ENCODE measurements around the gene KCNE4.

- TF ChIP-seq CTCF (conservative IDR thresholded peaks at IDR 0.05; ENCODE audit: low read length) (no peak), EZH2phosphoT487 (IDR thresholded peaks at IDR 0.05; ENCODE audit: borderline replicate concordance) (no peak)
Measured at GRCh38 chr2:223092667-223093066, 40.7 kb downstream of the KCNE4 start.
